Measurements from ENCODE around the gene SNRNP48.

SNRNP48 gene

GRCh38 chr6:7542065-7542873, 47.7 kb upstream of the SNRNP48 start:
- Histone ChIP-seq H3K4me1 (ENCODE audit: control insufficient read depth, insufficient read depth, low read length) (peaks cover 41% of the 10 kb centered on the region), H3K4me3 (ENCODE audit: low read depth, low read length) (peak overlapping the region; percentile 74), H3K9me3 (ENCODE audit: control insufficient read depth, insufficient read depth, low read depth, low read length) (no peaks in the 10 kb centered on the region), H3K36me3 (ENCODE audit: control insufficient read depth in 2 of 2, insufficient read depth in 1 of 2, low read length in 2 of 2) (no peaks in the 10 kb centered on the region), H3K27ac (ENCODE audit: extremely low read depth, low read depth, low read length) (peak overlapping the region; percentile 96)
- CTCF ChIA-PET = interaction anchor here (1.7 kb wide), 1 partner anchor 143 kb away, joined by 3 read pairs; no protein-coding TSS in a partner anchor
- POLR2A ChIA-PET = interaction anchor here (1.0 to 2.2 kb wide), 14 partner anchors 8 to 152 kb away, joined by 3 to 35 read pairs (median 10); partner anchors contain the start of genes CAGE1, RIOK1 and SNRNP48
- TF ChIP-seq, protein P1, sequence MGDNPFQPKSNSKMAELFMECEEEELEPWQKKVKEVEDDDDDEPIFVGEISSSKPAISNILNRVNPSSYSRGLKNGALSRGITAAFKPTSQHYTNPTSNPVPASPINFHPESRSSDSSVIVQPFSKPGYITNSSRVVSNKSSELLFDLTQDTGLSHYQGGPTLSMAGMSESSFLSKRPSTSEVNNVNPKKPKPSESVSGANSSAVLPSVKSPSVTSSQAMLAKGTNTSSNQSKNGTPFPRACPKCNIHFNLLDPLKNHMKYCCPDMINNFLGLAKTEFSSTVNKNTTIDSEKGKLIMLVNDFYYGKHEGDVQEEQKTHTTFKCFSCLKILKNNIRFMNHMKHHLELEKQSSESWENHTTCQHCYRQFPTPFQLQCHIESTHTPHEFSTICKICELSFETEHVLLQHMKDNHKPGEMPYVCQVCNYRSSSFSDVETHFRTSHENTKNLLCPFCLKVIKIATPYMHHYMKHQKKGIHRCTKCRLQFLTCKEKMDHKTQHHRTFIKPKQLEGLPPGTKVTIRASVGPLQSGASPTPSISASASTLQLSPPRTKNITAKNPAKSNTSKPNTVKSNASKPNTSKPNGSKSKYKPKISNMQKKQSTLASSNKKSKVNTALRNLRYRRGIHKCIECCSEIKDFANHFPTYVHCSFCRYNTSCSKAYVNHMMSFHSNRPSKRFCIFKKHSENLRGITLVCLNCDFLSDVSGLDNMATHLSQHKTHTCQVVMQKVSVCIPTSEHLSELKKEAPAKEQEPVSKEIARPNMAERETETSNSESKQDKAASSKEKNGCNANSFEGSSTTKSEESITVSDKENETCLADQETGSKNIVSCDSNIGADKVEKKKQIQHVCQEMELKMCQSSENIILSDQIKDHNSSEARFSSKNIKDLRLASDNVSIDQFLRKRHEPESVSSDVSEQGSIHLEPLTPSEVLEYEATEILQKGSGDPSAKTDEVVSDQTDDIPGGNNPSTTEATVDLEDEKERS (tag by site-specific recombination; IDR thresholded peaks at IDR 0.05) = no peak
- no peak for TF ChIP-seq ZNF266 (tag by site-specific recombination; IDR thresholded peaks at IDR 0.05; ENCODE audit: low read depth)
- TF ChIP-seq, protein P2, sequence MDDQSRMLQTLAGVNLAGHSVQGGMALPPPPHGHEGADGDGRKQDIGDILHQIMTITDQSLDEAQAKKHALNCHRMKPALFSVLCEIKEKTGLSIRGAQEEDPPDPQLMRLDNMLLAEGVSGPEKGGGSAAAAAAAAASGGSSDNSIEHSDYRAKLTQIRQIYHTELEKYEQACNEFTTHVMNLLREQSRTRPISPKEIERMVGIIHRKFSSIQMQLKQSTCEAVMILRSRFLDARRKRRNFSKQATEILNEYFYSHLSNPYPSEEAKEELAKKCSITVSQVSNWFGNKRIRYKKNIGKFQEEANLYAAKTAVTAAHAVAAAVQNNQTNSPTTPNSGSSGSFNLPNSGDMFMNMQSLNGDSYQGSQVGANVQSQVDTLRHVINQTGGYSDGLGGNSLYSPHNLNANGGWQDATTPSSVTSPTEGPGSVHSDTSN (CRISPR knock-in tag; IDR thresholded peaks at IDR 0.05) = no peak
- 0 out of 2 replicates have a peak, but pooled peaks have one; percentile 7 for TF ChIP-seq ZBTB48 (tag by site-specific recombination; IDR thresholded peaks at IDR 0.05)
- no peak for TF ChIP-seq ZNF426 (tag by site-specific recombination; IDR thresholded peaks at IDR 0.05)
- no peak for TF ChIP-seq ZBTB7A (tag by site-specific recombination; IDR thresholded peaks at IDR 0.05; ENCODE audit: low read depth)
- no peak for TF ChIP-seq HOXC10 (CRISPR knock-in tag; IDR thresholded peaks at IDR 0.05)
- TF ChIP-seq, protein P3, sequence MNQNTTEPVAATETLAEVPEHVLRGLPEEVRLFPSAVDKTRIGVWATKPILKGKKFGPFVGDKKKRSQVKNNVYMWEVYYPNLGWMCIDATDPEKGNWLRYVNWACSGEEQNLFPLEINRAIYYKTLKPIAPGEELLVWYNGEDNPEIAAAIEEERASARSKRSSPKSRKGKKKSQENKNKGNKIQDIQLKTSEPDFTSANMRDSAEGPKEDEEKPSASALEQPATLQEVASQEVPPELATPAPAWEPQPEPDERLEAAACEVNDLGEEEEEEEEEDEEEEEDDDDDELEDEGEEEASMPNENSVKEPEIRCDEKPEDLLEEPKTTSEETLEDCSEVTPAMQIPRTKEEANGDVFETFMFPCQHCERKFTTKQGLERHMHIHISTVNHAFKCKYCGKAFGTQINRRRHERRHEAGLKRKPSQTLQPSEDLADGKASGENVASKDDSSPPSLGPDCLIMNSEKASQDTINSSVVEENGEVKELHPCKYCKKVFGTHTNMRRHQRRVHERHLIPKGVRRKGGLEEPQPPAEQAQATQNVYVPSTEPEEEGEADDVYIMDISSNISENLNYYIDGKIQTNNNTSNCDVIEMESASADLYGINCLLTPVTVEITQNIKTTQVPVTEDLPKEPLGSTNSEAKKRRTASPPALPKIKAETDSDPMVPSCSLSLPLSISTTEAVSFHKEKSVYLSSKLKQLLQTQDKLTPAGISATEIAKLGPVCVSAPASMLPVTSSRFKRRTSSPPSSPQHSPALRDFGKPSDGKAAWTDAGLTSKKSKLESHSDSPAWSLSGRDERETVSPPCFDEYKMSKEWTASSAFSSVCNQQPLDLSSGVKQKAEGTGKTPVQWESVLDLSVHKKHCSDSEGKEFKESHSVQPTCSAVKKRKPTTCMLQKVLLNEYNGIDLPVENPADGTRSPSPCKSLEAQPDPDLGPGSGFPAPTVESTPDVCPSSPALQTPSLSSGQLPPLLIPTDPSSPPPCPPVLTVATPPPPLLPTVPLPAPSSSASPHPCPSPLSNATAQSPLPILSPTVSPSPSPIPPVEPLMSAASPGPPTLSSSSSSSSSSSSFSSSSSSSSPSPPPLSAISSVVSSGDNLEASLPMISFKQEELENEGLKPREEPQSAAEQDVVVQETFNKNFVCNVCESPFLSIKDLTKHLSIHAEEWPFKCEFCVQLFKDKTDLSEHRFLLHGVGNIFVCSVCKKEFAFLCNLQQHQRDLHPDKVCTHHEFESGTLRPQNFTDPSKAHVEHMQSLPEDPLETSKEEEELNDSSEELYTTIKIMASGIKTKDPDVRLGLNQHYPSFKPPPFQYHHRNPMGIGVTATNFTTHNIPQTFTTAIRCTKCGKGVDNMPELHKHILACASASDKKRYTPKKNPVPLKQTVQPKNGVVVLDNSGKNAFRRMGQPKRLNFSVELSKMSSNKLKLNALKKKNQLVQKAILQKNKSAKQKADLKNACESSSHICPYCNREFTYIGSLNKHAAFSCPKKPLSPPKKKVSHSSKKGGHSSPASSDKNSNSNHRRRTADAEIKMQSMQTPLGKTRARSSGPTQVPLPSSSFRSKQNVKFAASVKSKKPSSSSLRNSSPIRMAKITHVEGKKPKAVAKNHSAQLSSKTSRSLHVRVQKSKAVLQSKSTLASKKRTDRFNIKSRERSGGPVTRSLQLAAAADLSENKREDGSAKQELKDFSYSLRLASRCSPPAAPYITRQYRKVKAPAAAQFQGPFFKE (tag by site-specific recombination; IDR thresholded peaks at IDR 0.05; ENCODE audit: borderline replicate concordance) = no peak
- TF ChIP-seq, protein P4, sequence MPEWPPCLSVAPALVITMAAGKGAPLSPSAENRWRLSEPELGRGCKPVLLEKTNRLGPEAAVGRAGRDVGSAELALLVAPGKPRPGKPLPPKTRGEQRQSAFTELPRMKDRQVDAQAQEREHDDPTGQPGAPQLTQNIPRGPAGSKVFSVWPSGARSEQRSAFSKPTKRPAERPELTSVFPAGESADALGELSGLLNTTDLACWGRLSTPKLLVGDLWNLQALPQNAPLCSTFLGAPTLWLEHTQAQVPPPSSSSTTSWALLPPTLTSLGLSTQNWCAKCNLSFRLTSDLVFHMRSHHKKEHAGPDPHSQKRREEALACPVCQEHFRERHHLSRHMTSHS (tag by site-specific recombination; IDR thresholded peaks at IDR 0.05) = no peak
- no peak for TF ChIP-seq ZSCAN30 (tag by site-specific recombination; IDR thresholded peaks at IDR 0.05)
- TF ChIP-seq ZNF548 (tag by site-specific recombination; IDR thresholded peaks at IDR 0.05) = no peak
- TF ChIP-seq BCL11A (tag by site-specific recombination; IDR thresholded peaks at IDR 0.05; ENCODE audit: low read depth) = no peak
- TF ChIP-seq ZNF423 (tag by site-specific recombination; IDR thresholded peaks at IDR 0.05) = no peak
- TF ChIP-seq SP3 (tag by site-specific recombination; IDR thresholded peaks at IDR 0.05) = 0 out of 2 replicates have a peak, but pooled peaks have one; percentile 14
- TF ChIP-seq ZXDB (tag by site-specific recombination; IDR thresholded peaks at IDR 0.05) = no peak; the same call in 1 of the 2 replicates
- TF ChIP-seq KLF1 (tag by site-specific recombination; IDR thresholded peaks at IDR 0.05) = no peak
- TF ChIP-seq, protein P5, sequence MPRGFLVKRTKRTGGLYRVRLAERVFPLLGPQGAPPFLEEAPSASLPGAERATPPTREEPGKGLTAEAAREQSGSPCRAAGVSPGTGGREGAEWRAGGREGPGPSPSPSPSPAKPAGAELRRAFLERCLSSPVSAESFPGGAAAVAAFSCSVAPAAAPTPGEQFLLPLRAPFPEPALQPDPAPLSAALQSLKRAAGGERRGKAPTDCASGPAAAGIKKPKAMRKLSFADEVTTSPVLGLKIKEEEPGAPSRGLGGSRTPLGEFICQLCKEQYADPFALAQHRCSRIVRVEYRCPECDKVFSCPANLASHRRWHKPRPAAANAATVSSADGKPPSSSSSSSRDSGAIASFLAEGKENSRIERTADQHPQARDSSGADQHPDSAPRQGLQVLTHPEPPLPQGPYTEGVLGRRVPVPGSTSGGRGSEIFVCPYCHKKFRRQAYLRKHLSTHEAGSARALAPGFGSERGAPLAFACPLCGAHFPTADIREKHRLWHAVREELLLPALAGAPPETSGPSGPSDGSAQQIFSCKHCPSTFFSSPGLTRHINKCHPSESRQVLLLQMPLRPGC (tag by site-specific recombination; IDR thresholded peaks at IDR 0.05) = no peak
- TF ChIP-seq ZBTB17 (tag by site-specific recombination; IDR thresholded peaks at IDR 0.05) = peak; percentile 46; the same call in 1 of the 2 replicates
- TF ChIP-seq ZBTB20 (tag by site-specific recombination; IDR thresholded peaks at IDR 0.05) = peak; percentile 92
- peak; percentile 1; the same call in 1 of the 2 replicates for TF ChIP-seq ZNF335 (tag by site-specific recombination; conservative IDR thresholded peaks at IDR 0.05)
- peak; percentile 59 for TF ChIP-seq SP2 (tag by site-specific recombination; IDR thresholded peaks at IDR 0.05)
- TF ChIP-seq SALL2 (tag by site-specific recombination; IDR thresholded peaks at IDR 0.05; ENCODE audit: borderline replicate concordance) = no peak
- no peak for TF ChIP-seq ZNF23 (tag by site-specific recombination; IDR thresholded peaks at IDR 0.05; ENCODE audit: borderline replicate concordance)
- no peak for TF ChIP-seq ZNF558 (tag by site-specific recombination; IDR thresholded peaks at IDR 0.05)
- no peak for TF ChIP-seq ZNF571 (tag by site-specific recombination; IDR thresholded peaks at IDR 0.05)
